ENCODE measurements around the gene PCBP2.

Gene PCBP2

GRCh38 chr12:53423597-53423996, 28.3 kb upstream of the PCBP2 start, which contains the start of gene AMHR2:
Gene AMHR2 (plus strand): TSS chr12:53423855. CDS start chr12:53423935, 80 bp downstream.
- no peak for TF ChIP-seq CTCF (IDR thresholded peaks at IDR 0.05)

GRCh38 chr12:53424626-53425514, 27.0 kb upstream of the PCBP2 start:
- no peak for TF ChIP-seq CTCF (IDR thresholded peaks at IDR 0.05)

GRCh38 chr12:53425515-53426150, 26.3 kb upstream of the PCBP2 start:
- no peak for TF ChIP-seq CTCF (IDR thresholded peaks at IDR 0.05)

- TF ChIP-seq CTCF (IDR thresholded peaks at IDR 0.05) = no peak
Observed at GRCh38 chr12:53427905-53428594, 23.9 kb upstream of the PCBP2 start.

- no peak for TF ChIP-seq CTCF (IDR thresholded peaks at IDR 0.05)
Observed at GRCh38 chr12:53428741-53429140, 23.2 kb upstream of the PCBP2 start.

- no peak for TF ChIP-seq CTCF (IDR thresholded peaks at IDR 0.05)
Observed at GRCh38 chr12:53430116-53430515, 21.8 kb upstream of the PCBP2 start.

GRCh38 chr12:53431187-53431586, 20.7 kb upstream of the PCBP2 start:
- TF ChIP-seq CTCF (IDR thresholded peaks at IDR 0.05) = no peak
